Mammary epithelial cell (primary cell): ENCODE results near the gene TACR1.
"Not testable (repeated sequence)": the region's sequence is repeated elsewhere in the genome, so short reads cannot be mapped to it uniquely, and the experiment has no call there.

Experiments
- EZH2 ChIP-seq: IDR thresholded peaks from 2 replicates; pipeline ENCODE4 v1.6.1; 2012; ENCODE audit warnings: low read length, inconsistent platforms, borderline replicate concordance
- TF ChIP-seq, protein P1 (sequence below), 2 donors: IDR thresholded peaks in 1 of 2; conservative IDR thresholded peaks in 1 of 2; 2 replicates each; pipeline ENCODE4 v1.5.1; 2011 to 2012; ENCODE audit warnings: inconsistent platforms in 2 of 2, low read length in 2 of 2, mild to moderate bottlenecking in 2 of 2, control low read depth in 1 of 2, low read depth in 1 of 2; ENCODE audit not compliant: insufficient read depth in 1 of 2; ENCODE audit errors: extremely low read depth in 1 of 2

DNA sequence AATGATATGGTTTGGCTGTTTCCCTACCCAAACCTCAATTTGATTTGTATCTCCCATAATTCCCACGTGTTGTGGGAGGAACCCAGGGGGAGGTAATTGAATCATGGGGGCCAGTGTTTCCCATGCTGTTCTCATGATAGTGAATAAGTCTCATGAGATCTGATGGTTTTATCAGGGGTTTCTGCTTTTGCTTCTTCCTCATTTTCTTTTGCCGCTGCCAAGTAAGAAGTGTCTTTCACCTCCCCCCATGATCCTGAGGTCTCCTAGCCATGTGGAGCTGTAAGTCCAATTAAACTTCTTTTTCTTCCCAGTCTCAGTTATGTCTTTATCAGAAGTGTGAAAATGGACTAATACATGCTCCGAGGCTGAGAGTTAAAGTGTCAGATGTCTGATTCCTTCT, 47.1 kb downstream of the TACR1 start:
- TF ChIP-seq, protein P1, sequence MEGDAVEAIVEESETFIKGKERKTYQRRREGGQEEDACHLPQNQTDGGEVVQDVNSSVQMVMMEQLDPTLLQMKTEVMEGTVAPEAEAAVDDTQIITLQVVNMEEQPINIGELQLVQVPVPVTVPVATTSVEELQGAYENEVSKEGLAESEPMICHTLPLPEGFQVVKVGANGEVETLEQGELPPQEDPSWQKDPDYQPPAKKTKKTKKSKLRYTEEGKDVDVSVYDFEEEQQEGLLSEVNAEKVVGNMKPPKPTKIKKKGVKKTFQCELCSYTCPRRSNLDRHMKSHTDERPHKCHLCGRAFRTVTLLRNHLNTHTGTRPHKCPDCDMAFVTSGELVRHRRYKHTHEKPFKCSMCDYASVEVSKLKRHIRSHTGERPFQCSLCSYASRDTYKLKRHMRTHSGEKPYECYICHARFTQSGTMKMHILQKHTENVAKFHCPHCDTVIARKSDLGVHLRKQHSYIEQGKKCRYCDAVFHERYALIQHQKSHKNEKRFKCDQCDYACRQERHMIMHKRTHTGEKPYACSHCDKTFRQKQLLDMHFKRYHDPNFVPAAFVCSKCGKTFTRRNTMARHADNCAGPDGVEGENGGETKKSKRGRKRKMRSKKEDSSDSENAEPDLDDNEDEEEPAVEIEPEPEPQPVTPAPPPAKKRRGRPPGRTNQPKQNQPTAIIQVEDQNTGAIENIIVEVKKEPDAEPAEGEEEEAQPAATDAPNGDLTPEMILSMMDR (conservative IDR thresholded peaks at IDR 0.05 in 1 of 2, IDR thresholded peaks at IDR 0.05 in 1 of 2; ENCODE audit: extremely low read depth in 1 of 2, insufficient read depth in 1 of 2, low read depth in 1 of 2, low read length in 2 of 2), result not testable (repeated sequence)
- not testable (repeated sequence) for TF ChIP-seq EZH2
